ENCODE measurements around the gene CCT7.

CCT7 gene

DNA sequence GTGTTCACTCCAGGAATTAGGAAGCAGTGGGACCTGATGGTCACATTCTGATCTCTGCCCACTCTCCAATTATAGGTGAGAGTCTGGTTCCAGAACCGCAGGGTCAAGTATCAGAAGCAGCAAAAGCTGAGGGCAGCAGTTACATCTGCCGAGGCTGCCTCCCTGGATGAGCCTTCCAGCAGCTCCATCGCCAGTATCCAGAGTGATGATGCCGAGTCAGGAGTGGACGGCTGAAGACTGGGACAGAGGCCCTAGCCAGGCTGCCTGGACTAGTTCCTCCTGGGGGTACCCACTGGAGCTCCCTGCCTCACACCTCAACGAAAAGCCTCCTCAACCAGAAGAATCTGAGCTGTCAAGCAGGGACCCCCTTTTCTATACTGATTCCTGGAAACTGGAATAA, 23.4 kb upstream of the CCT7 start:
- no peak overlapping the region for H3K9ac ChIP-seq (ENCODE audit: low read depth, low read length)
- no peaks in the 10 kb centered on the region for H3K9me3 ChIP-seq (ENCODE audit: control insufficient read depth, insufficient read depth, low read length)
- no peak overlapping the region for H3K4me3 ChIP-seq (ENCODE audit: low read depth, low read length)
- no peaks in the 10 kb centered on the region for H3K36me3 ChIP-seq (ENCODE audit: control insufficient read depth, insufficient read depth, low read length)
- 0 out of 2 replicates have a peak, but pooled peaks cover 8% of the 10 kb centered on the region for H3K4me1 ChIP-seq (ENCODE audit: control insufficient read depth, insufficient read depth, low read length)
- no peaks in the 10 kb centered on the region; the same call in 1 of the 2 replicates for H3K27me3 ChIP-seq (ENCODE audit: control insufficient read depth, insufficient read depth, low read length)
- H3K27ac ChIP-seq (ENCODE audit: low read depth, low read length) = no peak overlapping the region

DNA sequence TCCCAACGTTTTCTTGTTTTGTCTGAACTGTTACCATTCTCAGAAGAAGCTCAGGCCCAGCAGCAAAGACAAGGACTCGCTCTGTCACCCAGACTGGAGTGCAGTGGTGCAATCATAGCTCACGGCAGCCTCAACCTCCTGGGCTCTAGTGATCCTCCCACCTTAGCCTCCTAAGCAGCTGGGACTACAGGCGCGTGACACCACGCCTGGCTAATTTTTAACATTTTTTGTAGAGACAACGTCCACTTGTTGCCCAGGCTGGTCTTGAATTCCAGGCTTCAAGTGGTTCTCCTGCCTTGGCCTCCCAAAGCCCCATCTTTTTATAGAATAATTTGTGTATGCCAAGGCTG, 22.0 kb upstream of the CCT7 start:
- Histone ChIP-seq H3K9me3 (ENCODE audit: control insufficient read depth, insufficient read depth, low read length) (no peaks in the 10 kb centered on the region), H3K4me1 (ENCODE audit: control insufficient read depth, insufficient read depth, low read length) (0 out of 2 replicates have a peak, but pooled peaks cover 8% of the 10 kb centered on the region), H3K27me3 (ENCODE audit: control insufficient read depth, insufficient read depth, low read length) (no peaks in the 10 kb centered on the region; the same call in 1 of the 2 replicates), H3K9ac (ENCODE audit: low read depth, low read length) (no peak overlapping the region), H3K27ac (ENCODE audit: low read depth, low read length) (peak overlapping the region; percentile 34), H3K4me3 (ENCODE audit: low read depth, low read length) (no peak overlapping the region), H3K36me3 (ENCODE audit: control insufficient read depth, insufficient read depth, low read length) (no peaks in the 10 kb centered on the region)

DNA sequence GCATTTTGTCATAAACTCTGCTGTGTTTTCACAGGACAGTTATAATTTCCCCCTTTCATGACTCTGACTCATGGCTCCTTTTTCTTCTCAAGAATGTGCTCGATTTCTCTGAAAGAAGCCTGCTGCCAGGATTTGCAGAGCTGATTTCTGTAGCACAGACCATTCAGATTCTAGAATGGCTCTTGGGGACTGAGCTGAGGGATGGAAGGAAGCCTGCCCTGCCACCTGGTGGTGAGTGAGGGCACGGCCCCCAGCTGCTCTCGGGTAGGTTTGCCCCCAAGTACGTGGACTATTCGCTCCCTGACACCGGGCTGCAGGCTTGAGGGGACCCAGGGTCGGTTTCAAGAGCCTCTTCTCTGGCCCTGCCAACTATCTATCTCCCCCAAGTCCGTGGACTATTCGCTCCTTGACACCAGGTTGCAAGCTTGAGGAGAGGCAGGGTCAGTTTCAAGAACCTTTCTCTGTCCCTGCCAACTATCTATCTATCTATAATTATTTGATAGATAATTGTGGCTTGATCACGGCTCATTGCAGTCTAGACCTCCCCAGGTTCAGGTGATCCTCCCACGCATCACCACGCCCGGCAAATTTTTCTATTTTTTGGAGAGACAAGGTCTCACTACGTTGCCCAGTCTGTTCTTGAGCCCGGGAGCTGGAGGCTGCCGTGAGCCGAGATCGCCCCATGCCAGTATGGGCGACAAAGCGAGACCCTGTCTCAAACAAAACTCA, 21.5 kb upstream of the CCT7 start:
- no peak overlapping the region for H3K27ac ChIP-seq (ENCODE audit: low read depth, low read length)
- no peaks in the 10 kb centered on the region; the same call in 1 of the 2 replicates for H3K27me3 ChIP-seq (ENCODE audit: control insufficient read depth, insufficient read depth, low read length)
- H3K4me1 ChIP-seq (ENCODE audit: control insufficient read depth, insufficient read depth, low read length) = peaks cover 12% of the 10 kb centered on the region; the same call in 1 of the 2 replicates
- no peaks in the 10 kb centered on the region for H3K9me3 ChIP-seq (ENCODE audit: control insufficient read depth, insufficient read depth, low read length)
- no peaks in the 10 kb centered on the region for H3K36me3 ChIP-seq (ENCODE audit: control insufficient read depth, insufficient read depth, low read length)
- H3K9ac ChIP-seq (ENCODE audit: low read depth, low read length) = no peak overlapping the region
- H3K4me3 ChIP-seq (ENCODE audit: low read depth, low read length) = no peak overlapping the region

DNA sequence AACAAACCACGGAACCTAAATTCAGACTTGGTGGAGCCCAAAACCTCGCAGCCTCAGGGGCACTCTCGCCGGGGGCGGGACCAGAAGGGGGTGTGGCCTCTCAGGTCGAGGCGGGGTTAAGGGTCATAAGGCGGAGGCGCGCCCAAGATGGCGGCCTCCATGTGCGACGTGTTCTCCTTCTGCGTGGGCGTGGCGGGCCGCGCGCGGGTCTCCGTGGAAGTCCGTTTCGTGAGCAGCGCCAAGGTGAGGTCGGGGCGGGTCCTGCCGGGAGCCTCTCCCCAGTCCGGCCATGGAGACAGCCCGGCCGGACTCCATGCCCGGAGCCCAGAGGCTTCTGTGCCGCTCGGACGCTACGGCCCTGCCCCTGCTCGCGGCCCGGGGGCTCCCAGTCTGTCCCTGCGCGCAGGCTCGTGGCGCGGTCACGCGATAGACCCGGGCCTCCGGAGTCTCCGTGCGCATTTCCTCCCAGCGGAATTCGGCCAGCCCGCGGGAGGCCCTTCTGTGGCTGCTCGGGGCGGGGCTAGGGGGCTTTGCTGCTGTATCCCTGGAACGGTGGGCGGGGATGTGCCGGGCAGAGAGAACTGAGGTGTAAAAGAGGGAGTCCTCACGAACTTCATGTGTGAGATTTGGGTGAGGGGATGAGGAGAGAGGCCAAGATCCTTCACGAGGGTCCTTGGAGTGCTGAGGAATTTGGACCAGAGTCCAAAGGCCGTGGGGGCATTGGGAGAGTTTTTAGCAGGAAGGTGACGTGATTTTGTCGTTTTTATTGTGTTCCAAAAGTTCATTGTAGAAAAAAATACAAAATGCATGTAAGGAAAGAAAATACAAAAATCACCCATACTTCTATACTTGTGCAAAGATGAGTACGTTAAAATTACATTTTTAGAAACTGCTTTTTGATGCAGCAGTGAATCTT, 19.7 kb upstream of the CCT7 start, which contains the start of gene SMYD5:
Gene SMYD5 (plus strand): TSS at position 126 of the 916 bp plus-strand sequence. CDS start 22 bp downstream, at position 148.
- H3K36me3 ChIP-seq (ENCODE audit: control insufficient read depth, insufficient read depth, low read length) = peaks cover 4% of the 10 kb centered on the region; the same call in 1 of the 2 replicates
- H3K4me1 ChIP-seq (ENCODE audit: control insufficient read depth, insufficient read depth, low read length) = peaks cover 16% of the 10 kb centered on the region; the same call in 1 of the 2 replicates
- peak within 1 kb of the TSS; percentile 97 for H3K9ac ChIP-seq (ENCODE audit: low read depth, low read length)
- no peaks in the 10 kb centered on the region for H3K9me3 ChIP-seq (ENCODE audit: control insufficient read depth, insufficient read depth, low read length)
- no peaks in the 10 kb centered on the region; the same call in 1 of the 2 replicates for H3K27me3 ChIP-seq (ENCODE audit: control insufficient read depth, insufficient read depth, low read length)
- H3K4me3 ChIP-seq (ENCODE audit: low read depth, low read length) = peak within 1 kb of the TSS; percentile 97
- peak within 1 kb of the TSS; percentile 93 for H3K27ac ChIP-seq (ENCODE audit: low read depth, low read length)

DNA sequence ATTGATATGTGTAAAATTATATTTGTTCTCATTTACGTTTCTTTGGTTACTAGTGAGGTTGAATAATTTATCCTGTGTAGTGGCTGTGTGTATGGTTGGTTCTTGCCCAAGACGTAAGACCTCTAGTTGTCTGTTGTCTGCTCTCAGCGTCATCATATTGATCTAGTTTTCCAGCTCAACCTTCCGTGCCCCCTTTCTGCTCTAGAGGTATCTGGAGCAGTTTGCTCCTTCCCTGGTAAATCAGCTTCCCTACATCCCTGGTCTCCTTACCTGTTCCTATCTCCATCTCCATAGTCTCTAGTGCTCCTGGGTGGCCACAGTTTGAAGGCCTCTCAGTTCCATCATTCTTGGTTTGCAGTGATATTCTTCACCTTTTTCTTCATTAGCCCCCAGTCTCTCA, 18.9 kb upstream of the CCT7 start:
- Histone ChIP-seq H3K9ac (ENCODE audit: low read depth, low read length) (no peak overlapping the region), H3K4me3 (ENCODE audit: low read depth, low read length) (peak overlapping the region; percentile 97), H3K9me3 (ENCODE audit: control insufficient read depth, insufficient read depth, low read length) (no peaks in the 10 kb centered on the region), H3K36me3 (ENCODE audit: control insufficient read depth, insufficient read depth, low read length) (peaks cover 12% of the 10 kb centered on the region; the same call in 1 of the 2 replicates), H3K27me3 (ENCODE audit: control insufficient read depth, insufficient read depth, low read length) (no peaks in the 10 kb centered on the region), H3K27ac (ENCODE audit: low read depth, low read length) (no peak overlapping the region), H3K4me1 (ENCODE audit: control insufficient read depth, insufficient read depth, low read length) (peaks cover 16% of the 10 kb centered on the region; the same call in 1 of the 2 replicates)

DNA sequence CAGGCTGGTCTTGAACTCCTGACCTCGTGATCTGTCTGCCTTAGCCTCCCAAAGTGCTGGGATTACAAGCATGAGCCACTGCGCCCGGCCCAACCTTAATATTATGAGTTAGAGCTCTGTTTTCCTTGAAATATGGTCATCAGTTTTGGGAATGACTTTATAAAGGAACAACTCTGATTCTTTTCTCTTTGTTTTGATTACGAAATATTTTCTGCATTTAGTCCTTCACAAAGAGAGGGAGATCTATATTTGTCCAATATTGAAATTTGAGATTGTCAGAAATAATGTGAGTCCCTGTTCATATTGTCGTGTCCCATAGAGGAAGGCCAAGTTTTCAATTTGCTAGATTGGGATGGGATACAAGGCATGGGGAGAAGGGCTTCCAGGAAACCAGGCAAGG, 16.9 kb upstream of the CCT7 start:
- Histone ChIP-seq H3K27ac (ENCODE audit: low read depth, low read length) (no peak overlapping the region), H3K9me3 (ENCODE audit: control insufficient read depth, insufficient read depth, low read length) (no peaks in the 10 kb centered on the region), H3K9ac (ENCODE audit: low read depth, low read length) (no peak overlapping the region), H3K27me3 (ENCODE audit: control insufficient read depth, insufficient read depth, low read length) (no peaks in the 10 kb centered on the region), H3K4me1 (ENCODE audit: control insufficient read depth, insufficient read depth, low read length) (peaks cover 16% of the 10 kb centered on the region; the same call in 1 of the 2 replicates), H3K36me3 (ENCODE audit: control insufficient read depth, insufficient read depth, low read length) (peaks cover 30% of the 10 kb centered on the region), H3K4me3 (ENCODE audit: low read depth, low read length) (no peak overlapping the region)

DNA sequence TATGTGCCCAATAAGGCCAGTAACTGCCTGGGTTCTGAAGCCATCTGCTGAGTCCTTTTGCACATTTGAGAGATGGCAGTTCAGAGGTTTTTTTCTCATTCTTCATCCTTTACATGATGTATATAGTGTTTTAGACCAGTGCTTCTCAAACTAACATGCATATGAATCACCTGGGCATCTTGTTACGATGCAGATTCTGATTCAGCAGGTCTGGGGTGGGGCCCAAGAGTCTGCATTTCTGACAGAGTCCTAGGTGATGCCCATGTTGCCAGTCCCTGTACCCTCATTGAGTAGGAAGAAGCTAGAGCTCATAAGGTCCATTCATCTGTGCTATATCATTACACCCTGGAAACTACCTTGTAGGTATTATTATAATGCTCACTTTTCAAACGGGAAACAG, 16.3 kb upstream of the CCT7 start:
- H3K9ac ChIP-seq (ENCODE audit: low read depth, low read length) = no peak overlapping the region
- H3K9me3 ChIP-seq (ENCODE audit: control insufficient read depth, insufficient read depth, low read length) = no peaks in the 10 kb centered on the region
- peaks cover 16% of the 10 kb centered on the region; the same call in 1 of the 2 replicates for H3K4me1 ChIP-seq (ENCODE audit: control insufficient read depth, insufficient read depth, low read length)
- no peak overlapping the region for H3K27ac ChIP-seq (ENCODE audit: low read depth, low read length)
- no peaks in the 10 kb centered on the region for H3K27me3 ChIP-seq (ENCODE audit: control insufficient read depth, insufficient read depth, low read length)
- H3K4me3 ChIP-seq (ENCODE audit: low read depth, low read length) = no peak overlapping the region
- H3K36me3 ChIP-seq (ENCODE audit: control insufficient read depth, insufficient read depth, low read length) = peaks cover 37% of the 10 kb centered on the region

DNA sequence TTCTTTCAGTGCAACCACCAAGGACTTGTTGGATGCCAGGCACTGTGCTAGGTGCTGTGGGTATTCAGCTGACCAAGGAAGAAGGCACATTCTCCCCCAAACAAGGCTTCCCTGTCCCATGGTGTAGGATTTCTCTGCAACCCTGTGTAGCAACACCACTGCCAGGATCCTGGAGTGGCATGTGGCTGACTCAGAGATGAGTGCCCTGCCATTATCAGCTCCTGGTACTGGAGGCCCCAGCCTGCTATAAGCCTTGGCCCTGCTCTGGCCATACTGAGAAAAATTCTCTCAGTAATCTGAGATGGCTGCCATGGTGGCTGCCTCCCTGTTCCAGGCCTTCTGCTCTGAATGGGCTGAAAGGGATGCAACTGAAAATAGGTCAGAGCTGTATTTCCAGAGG, 15.8 kb upstream of the CCT7 start:
- Histone ChIP-seq H3K9me3 (ENCODE audit: control insufficient read depth, insufficient read depth, low read length) (no peaks in the 10 kb centered on the region), H3K36me3 (ENCODE audit: control insufficient read depth, insufficient read depth, low read length) (peaks cover 41% of the 10 kb centered on the region), H3K9ac (ENCODE audit: low read depth, low read length) (no peak overlapping the region), H3K4me3 (ENCODE audit: low read depth, low read length) (no peak overlapping the region), H3K27ac (ENCODE audit: low read depth, low read length) (no peak overlapping the region), H3K27me3 (ENCODE audit: control insufficient read depth, insufficient read depth, low read length) (no peaks in the 10 kb centered on the region), H3K4me1 (ENCODE audit: control insufficient read depth, insufficient read depth, low read length) (peaks cover 16% of the 10 kb centered on the region; the same call in 1 of the 2 replicates)

DNA sequence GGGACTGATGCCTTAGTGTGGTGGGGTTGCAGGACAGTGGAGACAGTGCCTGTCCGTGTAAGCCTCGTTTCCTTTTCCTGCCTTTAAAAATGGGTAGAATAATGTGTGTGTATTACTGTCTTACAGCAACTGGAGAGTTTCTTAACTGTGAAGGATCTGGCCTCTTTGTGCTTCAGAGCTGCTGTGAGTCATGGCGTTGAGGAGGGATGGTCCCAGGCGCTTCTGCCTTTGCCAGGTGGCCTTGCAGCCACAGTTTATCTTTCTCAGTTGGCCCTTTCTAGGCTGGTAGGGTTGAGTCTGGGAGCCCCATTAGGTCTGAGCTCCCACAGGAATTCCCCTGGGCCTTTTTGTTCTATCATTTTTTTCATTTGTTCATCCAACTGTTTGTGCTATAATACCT, 10.3 kb upstream of the CCT7 start:
- Histone ChIP-seq H3K36me3 (ENCODE audit: control insufficient read depth, insufficient read depth, low read length) (peaks cover 75% of the 10 kb centered on the region), H3K4me3 (ENCODE audit: low read depth, low read length) (no peak overlapping the region), H3K4me1 (ENCODE audit: control insufficient read depth, insufficient read depth, low read length) (no peaks in the 10 kb centered on the region), H3K9ac (ENCODE audit: low read depth, low read length) (no peak overlapping the region), H3K9me3 (ENCODE audit: control insufficient read depth, insufficient read depth, low read length) (no peaks in the 10 kb centered on the region), H3K27me3 (ENCODE audit: control insufficient read depth, insufficient read depth, low read length) (no peaks in the 10 kb centered on the region), H3K27ac (ENCODE audit: low read depth, low read length) (no peak overlapping the region)

DNA sequence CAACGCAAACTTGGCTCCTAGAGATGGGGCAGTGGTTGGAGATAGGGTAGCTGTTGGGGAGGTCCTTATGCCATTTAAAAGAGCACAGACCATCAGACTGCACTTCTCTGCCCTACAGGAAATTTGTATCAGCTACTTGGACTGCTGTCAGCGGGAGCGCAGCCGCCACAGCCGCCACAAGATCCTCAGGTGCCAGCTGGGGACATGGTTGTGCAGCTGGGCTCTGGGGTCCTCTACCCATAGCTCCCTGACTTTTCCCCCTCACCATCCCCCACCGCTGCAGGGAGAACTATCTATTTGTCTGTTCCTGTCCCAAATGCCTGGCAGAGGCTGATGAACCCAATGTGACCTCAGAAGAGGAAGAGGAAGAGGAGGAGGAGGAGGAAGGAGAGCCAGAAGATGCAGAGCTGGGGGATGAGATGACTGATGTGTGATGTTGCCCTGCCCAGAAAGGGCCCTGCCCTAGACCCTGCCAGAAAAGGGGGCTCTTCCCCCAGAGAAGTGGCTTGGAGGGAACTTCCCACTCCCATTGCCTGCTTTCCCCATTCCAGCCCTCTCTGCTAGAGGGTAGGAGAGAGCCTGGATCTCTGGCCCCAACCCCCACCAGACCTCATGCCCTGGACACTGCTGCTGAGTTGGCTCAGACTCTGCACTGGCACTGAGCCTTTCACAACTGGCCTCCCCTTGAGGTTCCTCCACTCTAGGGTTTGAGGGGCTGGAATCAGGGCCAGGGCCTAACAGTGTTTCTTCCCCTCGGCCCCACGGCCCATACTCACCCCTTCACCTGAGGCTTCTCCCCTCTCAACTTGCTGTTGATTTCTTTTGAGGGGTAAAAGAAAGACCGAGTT, 8.4 kb upstream of the CCT7 start:
- Histone ChIP-seq H3K4me1 (ENCODE audit: control insufficient read depth, insufficient read depth, low read length) (no peaks in the 10 kb centered on the region), H3K27me3 (ENCODE audit: control insufficient read depth, insufficient read depth, low read length) (no peaks in the 10 kb centered on the region), H3K36me3 (ENCODE audit: control insufficient read depth, insufficient read depth, low read length) (peaks cover 62% of the 10 kb centered on the region), H3K9ac (ENCODE audit: low read depth, low read length) (no peak overlapping the region), H3K9me3 (ENCODE audit: control insufficient read depth, insufficient read depth, low read length) (no peaks in the 10 kb centered on the region), H3K4me3 (ENCODE audit: low read depth, low read length) (no peak overlapping the region), H3K27ac (ENCODE audit: low read depth, low read length) (no peak overlapping the region)
